K562 (cell line): ENCODE data around the gene DBNDD1. TPM values are rescaled to one million over a fixed set of nuclear protein-coding genes. Genes with fewer than 3 reads are reported as not detected.

Source experiments
- ATAC-seq: fragments of 200-7000 bp; cut with Tn5 transposase; 3 replicates; pipeline ENCODE4 v1.9.1; 2020; ENCODE audit warnings: moderate library complexity
- BruUV-seq: library from RNA; stranded (reverse); fragments of 400-500 nt; replicated peaks from 2 replicates; lab custom pipeline; 2021; lab: Mats Ljungman, UMichigan
- CTCF ChIA-PET: fragments of 300-600 bp; formaldehyde crosslinking; extraction: SDS; loops from one replicate; lab custom pipeline; 2021; ENCODE audit warnings: low intra/inter-chr PET ratio; lab: Yijun Ruan, JAX
- POLR2A ChIA-PET: fragments of 300-600, 350-650 bp; sonication (Branson Sonifier 250); formaldehyde crosslinking; extraction: SDS; loops from one replicate; lab custom pipeline; 2021; ENCODE audit warnings: antibody characterized with exemption, inconsistent platforms; lab: Yijun Ruan, JAX
- DNase-seq, 4 experiments: peaks; one replicate each; pipeline versions ENCODE4 v3.0.0 to v3.0.0-alpha.2; 2011 to 2018; ENCODE audit warnings: low spot score in 3 of 4, mixed read lengths in 3 of 4; ENCODE audit errors: extremely low read depth in 1 of 4
- FAIRE-seq: peaks from 2 replicates; lab custom pipeline; 2011; peaks lifted over from hg19 to GRCh38; lab: Jason Lieb, UNC
- H2AFZ ChIP-seq: 2 replicates; pipeline ENCODE4 v1.6.0; 2011; ENCODE audit warnings: low read depth, low read length, control low read depth, inconsistent platforms
- H3K27ac ChIP-seq: fragments of 200-600 bp; 3 replicates; pipeline ENCODE4 v1.8.0; 2011; ENCODE audit warnings: low read depth, mild to moderate bottlenecking, control low read depth, inconsistent platforms, low read length, moderate library complexity, mixed read lengths; ENCODE audit errors: extremely low read depth
- H3K27me3 ChIP-seq, 2 experiments: fragments of 300-600 bp in 1 of 2; 2 replicates in 1 of 2; 3 replicates in 1 of 2; pipeline versions ENCODE4 v1.6.0 to v1.8.0; 2011; ENCODE audit warnings: inconsistent platforms in 2 of 2, low read length in 2 of 2, mild to moderate bottlenecking in 1 of 2, mixed read lengths in 1 of 2, moderate library complexity in 1 of 2; ENCODE audit not compliant: control insufficient read depth in 2 of 2, insufficient read depth in 2 of 2
- H3K36me3 ChIP-seq: fragments of 300-600 bp; 3 replicates; pipeline ENCODE4 v1.8.0; 2011; ENCODE audit warnings: mild to moderate bottlenecking, low read length, inconsistent platforms; ENCODE audit not compliant: control insufficient read depth, insufficient read depth
- H3K4me1 ChIP-seq, 2 experiments: fragments of 200-600 bp in 1 of 2; replicated peaks in 1 of 2; 2 replicates in 1 of 2; 3 replicates in 1 of 2; pipeline versions ENCODE4 v1.5.1 to v1.8.0; 2011; ENCODE audit warnings: inconsistent platforms in 2 of 2, low read length in 2 of 2, mild to moderate bottlenecking in 1 of 2, mixed read lengths in 1 of 2, moderate library complexity in 1 of 2; ENCODE audit not compliant: control insufficient read depth in 2 of 2, insufficient read depth in 2 of 2
- H3K4me2 ChIP-seq: 2 replicates; pipeline ENCODE4 v1.6.1; 2011; ENCODE audit warnings: low read length, control low read depth, inconsistent platforms, mixed read lengths; ENCODE audit not compliant: insufficient read depth
- H3K4me3 ChIP-seq: fragments of 200-600 bp; sonication (generic), shearing (Covaris generic); 2 replicates; pipeline ENCODE4 v1.5.1; 2016; ENCODE audit warnings: control low read depth, inconsistent platforms
- H3K79me2 ChIP-seq: fragments of 200-600 bp; 3 replicates; pipeline ENCODE4 v1.8.0; 2011; ENCODE audit warnings: low read length, inconsistent platforms; ENCODE audit not compliant: control insufficient read depth, insufficient read depth
- H3K9ac ChIP-seq, 2 experiments: 2 replicates each; pipeline versions ENCODE4 v1.6.0 to v1.6.1; 2011; ENCODE audit warnings: low read depth in 2 of 2, low read length in 2 of 2, control low read depth in 1 of 2, inconsistent platforms in 1 of 2, mild to moderate bottlenecking in 1 of 2, mixed read lengths in 1 of 2; ENCODE audit not compliant: insufficient read depth in 1 of 2
- H3K9me1 ChIP-seq: one replicate; pipeline ENCODE4 v1.6.0; 2011; ENCODE audit warnings: inconsistent platforms, mild to moderate bottlenecking, low read length, moderate library complexity; ENCODE audit not compliant: control insufficient read depth, insufficient read depth
- H3K9me3 ChIP-seq: replicated peaks from 2 replicates; pipeline ENCODE4 v1.5.1; 2011; ENCODE audit warnings: low read depth, low read length, inconsistent platforms; ENCODE audit not compliant: control insufficient read depth, insufficient read depth
- H4K20me1 ChIP-seq: replicated peaks from 2 replicates; pipeline ENCODE4 v1.6.1; 2011; ENCODE audit warnings: low read length, inconsistent platforms, mixed read lengths; ENCODE audit not compliant: control insufficient read depth, insufficient read depth
- POLR2G ChIP-seq: fragments of 200-400 bp; formaldehyde crosslinking; IDR thresholded peaks from 2 replicates; pipeline ENCODE4 v1.6.1; 2017; ENCODE audit warnings: low read depth, mild to moderate bottlenecking, antibody characterized with exemption, low read length, moderate library complexity
- SMARCA5 ChIP-seq: fragments of 450-650 bp; IDR thresholded peaks from 2 replicates; pipeline ENCODE4 v1.6.1; 2016
- ZNF445 ChIP-seq: fragments of 250-450 bp; sonication (Bioruptor Pico); IDR thresholded peaks from 2 replicates; pipeline ENCODE4 v1.4.0; 2020; ENCODE audit warnings: low read depth, mild to moderate bottlenecking, moderate library complexity
- ZNF766 ChIP-seq: fragments of 200-800 bp; sonication (Bioruptor generic); conservative IDR thresholded peaks from 2 replicates; pipeline ENCODE4 v1.6.1; 2016; ENCODE audit warnings: missing genetic modification characterization, missing compliant biosample characterization
- WGBS: fragments of 100-300 bp; shearing (Covaris generic); methylation state at CpG from one replicate; pipeline ENCODE4 v1.1.6; 2016; ENCODE audit warnings: low coverage, mixed read lengths; ENCODE audit not compliant: insufficient coverage; ENCODE audit errors: missing lambda C conversion rate; 5-methylcytosine and 5-hydroxymethylcytosine counted together
- in situ Hi-C: fragments of 300-500 bp; cut with MboI; formaldehyde crosslinking; loops from 4 replicates; pipeline ENCODE4 v1.15.0; 2018; ENCODE audit warnings: inconsistent platforms, mixed read lengths
- intact Hi-C: fragments of 100-400 bp; cut with micrococcal nuclease; formaldehyde crosslinking; loops from 2 replicates; pipeline ENCODE4 v1.14.2; 2022
- polyA plus RNA-seq, 8 experiments: library from polyadenylated mRNA; depleted of rRNA in 4 of 8; stranded (reverse) in 5 of 8; unstranded in 3 of 8; fragments of >200 nt; fragmentation: Nextera tagmentation in 2 of 8; fragmentation: Illumina TruSeq in 1 of 8; extraction: Ambion mirVana in 2 of 8; extraction: Trizol in 1 of 8; gene quantifications; 2 replicates each; pipeline versions ENCODE4 v1.2.1 to v1.2.3, GENCODE V29; 2011 to 2014; ENCODE audit warnings: inconsistent platforms in 1 of 8, missing spikeins in 1 of 8
- total RNA-seq, 7 experiments: library from RNA; depleted of rRNA in 6 of 7; stranded (reverse); fragments of >200 nt in 6 of 7; fragmentation: Illumina TruSeq in 2 of 7; extraction: Trizol in 2 of 7; gene quantifications; 2 replicates each; pipeline versions ENCODE4 v1.2.1 to v1.2.3, GENCODE V29; 2011 to 2021; ENCODE audit warnings: low replicate concordance in 1 of 7
- TF ChIP-seq, protein P1 (sequence below): IDR thresholded peaks from 2 replicates; pipeline ENCODE4 v1.6.1; 2011; ENCODE audit not compliant: insufficient read length; ENCODE audit errors: extremely low read depth
- TF ChIP-seq, protein P2 (sequence below): fragments of 250-450 bp; sonication (Bioruptor Pico); IDR thresholded peaks from 2 replicates; pipeline ENCODE4 v1.5.0; 2020; ENCODE audit warnings: mild to moderate bottlenecking, borderline replicate concordance
- TF ChIP-seq, protein P3 (sequence below): fragments of 250-450 bp; sonication (Bioruptor Pico); IDR thresholded peaks from 2 replicates; pipeline ENCODE4 v1.5.0; 2021; ENCODE audit warnings: mild to moderate bottlenecking, moderate library complexity

DBNDD1 gene
- total and polyA plus RNA-seq, 9 of the 15 experiments (the other 6 are each of a cell fraction or from before 2014, with no cell fraction given): 0.55 to 13.0 (median 5.8) TPM

DNA sequence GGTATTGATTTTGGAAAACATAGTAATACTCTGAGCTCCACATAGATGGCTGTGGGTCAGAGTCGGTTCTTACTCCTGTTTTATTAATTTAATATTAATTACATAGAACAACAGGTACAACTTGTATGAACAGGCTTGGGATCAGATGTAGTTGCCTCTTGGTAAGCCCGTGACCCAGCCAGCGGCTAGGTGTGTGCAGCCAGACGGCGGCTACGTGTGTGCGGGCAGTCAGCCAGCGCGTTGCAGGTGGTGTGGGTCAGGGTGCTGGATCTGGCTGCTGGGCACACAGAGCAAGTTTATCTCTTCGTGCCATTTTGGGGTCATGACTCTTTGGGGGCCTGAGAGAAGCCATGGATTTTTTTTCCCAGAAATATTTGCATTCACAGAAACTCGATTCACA lies 30.3 kb downstream of the DBNDD1 start (continued):
- no peak for TF ChIP-seq ZNF445
- no peak for TF ChIP-seq ZNF766 (CRISPR knock-in tag)
- TF ChIP-seq, protein P1, sequence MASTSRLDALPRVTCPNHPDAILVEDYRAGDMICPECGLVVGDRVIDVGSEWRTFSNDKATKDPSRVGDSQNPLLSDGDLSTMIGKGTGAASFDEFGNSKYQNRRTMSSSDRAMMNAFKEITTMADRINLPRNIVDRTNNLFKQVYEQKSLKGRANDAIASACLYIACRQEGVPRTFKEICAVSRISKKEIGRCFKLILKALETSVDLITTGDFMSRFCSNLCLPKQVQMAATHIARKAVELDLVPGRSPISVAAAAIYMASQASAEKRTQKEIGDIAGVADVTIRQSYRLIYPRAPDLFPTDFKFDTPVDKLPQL: no peak
- TF ChIP-seq, all 486 proteins: peak for 0

DNA sequence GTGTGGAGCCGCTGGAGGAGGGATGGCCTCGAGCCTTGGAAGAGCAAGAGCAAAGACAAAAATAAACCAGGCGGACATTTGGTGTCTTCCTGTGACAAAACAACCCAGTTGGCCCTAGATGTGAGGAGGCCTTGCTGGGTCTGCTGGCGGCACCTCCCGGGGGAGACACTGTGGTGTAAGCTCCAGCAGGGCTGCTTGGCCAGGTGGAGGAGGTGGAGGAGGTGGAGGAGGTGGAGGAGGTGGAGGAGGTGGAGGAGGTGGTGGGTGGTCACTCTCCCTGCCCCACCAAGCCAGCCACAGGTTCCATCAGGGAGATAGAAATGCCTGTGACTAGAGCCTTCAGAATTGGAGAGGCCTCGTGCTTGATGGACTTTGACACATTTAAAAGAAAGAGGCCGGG lies 32.1 kb downstream of the DBNDD1 start:
- DNase-seq: no peak
- ChIA-PET POLR2A (interaction anchor here (1.2 to 2.5 kb wide), 2 partner anchors 13 to 17 kb away, joined by 3 to 13 read pairs; no protein-coding TSS in a partner anchor), CTCF (no interaction called here)
- Histone ChIP-seq H3K9me3 (peaks cover 4% of the 10 kb centered on the region; the same call in 1 of the 2 replicates), H3K79me2 (no peaks in the 10 kb centered on the region), H3K27ac (no peak overlapping the region), H4K20me1 (no peaks in the 10 kb centered on the region), H3K36me3 (peaks cover 81% of the 10 kb centered on the region), H2AFZ (no peak overlapping the region), H3K9me1 (no peaks in the 10 kb centered on the region), H3K9ac (no peak overlapping the region), H3K4me2 (no peak overlapping the region), H3K27me3 (no peaks in the 10 kb centered on the region)
- intact Hi-C loops: no loop called here
- ATAC-seq: peak; percentile 39; the same call in 1 of the 3 replicates
- BruUV-seq: no TSS peak
- 97% methylated on average over 7 of the region's 7 CpGs for WGBS
- FAIRE-seq: no peak
- in situ Hi-C loops: no loop called here
- TF ChIP-seq POLR2G: no peak
- TF ChIP-seq SMARCA5: no peak
- TF ChIP-seq, protein P2, sequence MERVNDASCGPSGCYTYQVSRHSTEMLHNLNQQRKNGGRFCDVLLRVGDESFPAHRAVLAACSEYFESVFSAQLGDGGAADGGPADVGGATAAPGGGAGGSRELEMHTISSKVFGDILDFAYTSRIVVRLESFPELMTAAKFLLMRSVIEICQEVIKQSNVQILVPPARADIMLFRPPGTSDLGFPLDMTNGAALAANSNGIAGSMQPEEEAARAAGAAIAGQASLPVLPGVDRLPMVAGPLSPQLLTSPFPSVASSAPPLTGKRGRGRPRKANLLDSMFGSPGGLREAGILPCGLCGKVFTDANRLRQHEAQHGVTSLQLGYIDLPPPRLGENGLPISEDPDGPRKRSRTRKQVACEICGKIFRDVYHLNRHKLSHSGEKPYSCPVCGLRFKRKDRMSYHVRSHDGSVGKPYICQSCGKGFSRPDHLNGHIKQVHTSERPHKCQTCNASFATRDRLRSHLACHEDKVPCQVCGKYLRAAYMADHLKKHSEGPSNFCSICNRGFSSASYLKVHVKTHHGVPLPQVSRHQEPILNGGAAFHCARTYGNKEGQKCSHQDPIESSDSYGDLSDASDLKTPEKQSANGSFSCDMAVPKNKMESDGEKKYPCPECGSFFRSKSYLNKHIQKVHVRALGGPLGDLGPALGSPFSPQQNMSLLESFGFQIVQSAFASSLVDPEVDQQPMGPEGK (CRISPR knock-in tag): no peak
- TF ChIP-seq, protein P3, sequence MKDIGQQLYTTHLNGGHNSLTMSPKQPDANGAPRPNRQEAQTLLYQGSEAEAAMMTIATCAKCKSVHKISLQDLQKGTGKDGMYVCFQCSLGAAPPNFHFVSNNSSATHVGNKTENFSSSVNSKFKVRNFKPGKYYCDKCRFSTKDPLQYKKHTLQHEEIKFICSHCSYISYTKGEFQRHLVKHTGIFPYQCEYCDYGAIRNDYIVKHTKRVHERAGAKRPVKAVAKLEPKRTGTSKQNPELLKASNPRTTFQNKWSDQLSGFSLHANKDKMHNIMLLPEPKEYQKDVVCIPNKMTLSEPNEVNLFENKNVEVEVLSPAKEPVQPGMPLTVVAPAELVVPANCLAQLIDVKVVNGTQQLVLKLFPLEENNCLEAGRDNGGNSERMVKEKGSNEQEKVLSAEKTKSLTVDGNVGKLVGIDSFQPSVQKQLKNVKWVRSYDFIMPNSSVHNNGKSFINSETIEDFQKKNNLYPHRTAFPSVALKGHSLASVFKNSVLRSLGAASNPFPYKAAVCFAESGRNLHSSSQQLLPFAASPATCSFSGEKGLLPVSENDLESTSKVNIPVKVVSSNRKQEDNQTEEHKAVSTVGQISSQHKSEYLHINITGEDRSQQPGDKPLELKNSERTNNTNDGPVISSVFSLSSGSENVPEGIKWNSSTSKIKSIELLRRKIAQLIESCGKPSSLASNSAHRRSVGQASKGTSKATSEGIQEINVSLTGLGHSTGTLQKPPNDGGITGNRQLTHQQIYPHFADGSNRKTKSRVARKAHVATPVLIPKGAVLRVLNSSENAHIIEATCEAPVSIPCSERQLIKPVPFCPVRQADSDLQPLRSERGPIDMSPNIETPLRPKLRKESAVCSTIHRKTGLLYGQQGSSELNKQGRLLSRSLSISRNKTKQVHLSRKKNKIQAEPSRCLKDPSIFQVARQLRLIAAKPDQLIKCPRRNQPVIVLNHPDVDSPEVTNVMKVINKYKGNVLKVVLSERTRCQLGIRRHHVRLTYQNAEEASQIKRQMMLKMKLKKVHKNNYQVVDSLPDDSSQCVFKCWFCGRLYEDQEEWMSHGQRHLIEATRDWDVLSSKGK (CRISPR knock-in tag): no peak
- TF ChIP-seq, all 486 proteins: peak for 0
- no peak overlapping the region for H3K4me3 ChIP-seq
- no peaks in the 10 kb centered on the region; a peak in 1 of 5 replicates for H3K4me1 ChIP-seq
